Tibial artery (tissue), 4 donors: ENCODE results near the gene INAFM2.

Source experiments
- DNase-seq, 2 donors: peaks; one replicate each; pipeline ENCODE4 v3.0.0-alpha.2; 2019
- H3K27ac ChIP-seq, 2 donors: fragments of 200-600 bp; sonication (generic) in 1 of 2; 1 replicate in 1 of 2; 2 replicates in 1 of 2; pipeline ENCODE4 v1.5.1; 2018 to 2019; ENCODE audit warnings: mild to moderate bottlenecking in 1 of 2
- H3K27me3 ChIP-seq, 2 donors: fragments of 200-600 bp; sonication (generic) in 1 of 2; one replicate each; pipeline versions ENCODE4 v1.5.1 to v1.6.0; 2016 to 2019
- H3K36me3 ChIP-seq, 3 donors: fragments of 200-600 bp; sonication (generic) in 2 of 3; one replicate each; pipeline ENCODE4 v1.5.1; 2016 to 2019; ENCODE audit warnings: mild to moderate bottlenecking in 2 of 3
- H3K4me1 ChIP-seq, 4 donors: fragments of 200-600 bp; sonication (generic) in 2 of 4; 1 replicate in 3 of 4; 2 replicates in 1 of 4; pipeline ENCODE4 v1.5.1; 2016 to 2019
- H3K4me3 ChIP-seq, 2 donors: fragments of 200-600 bp; sonication (generic) in 1 of 2; 1 replicate in 1 of 2; 2 replicates in 1 of 2; pipeline ENCODE4 v1.5.1; 2018 to 2019; ENCODE audit warnings: mild to moderate bottlenecking in 2 of 2
- H3K9me3 ChIP-seq, 3 donors: fragments of 200-600 bp; sonication (generic) in 1 of 3; one replicate each; pipeline ENCODE4 v1.5.1; 2016 to 2019
- CTCF ChIP-seq, 2 experiments: fragments of 200-600 bp in 1 of 2; fragments of 450-650 bp in 1 of 2; IDR thresholded peaks; one replicate each; pipeline ENCODE4 v1.5.1; 2017 to 2019; ENCODE audit warnings: antibody characterized with exemption in 2 of 2, mild to moderate bottlenecking in 1 of 2, moderate library complexity in 1 of 2
- intact Hi-C: fragments of 100-400 bp; cut with DNase I; formaldehyde crosslinking; loops from one replicate; pipeline ENCODE4 v1.15.0; 2023; ENCODE audit warnings: low total_unique reads

INAFM2 gene

GRCh38 chr15:40343512-40343911, 20.0 kb downstream of the INAFM2 start:
- H3K27me3 ChIP-seq: no peaks in the 10 kb centered on the region
- H3K4me1 ChIP-seq: peaks cover 0 to 67% (median 63%) of the 10 kb centered on the region in 4 donors
- H3K27ac ChIP-seq: peak overlapping the region; percentile 90

GRCh38 chr15:40344217-40344616, 20.7 kb downstream of the INAFM2 start:
- Histone ChIP-seq H3K9me3 (no peaks in the 10 kb centered on the region), H3K4me1 (peaks cover 0 to 60% (median 56%) of the 10 kb centered on the region in 4 donors), H3K27ac (peak overlapping the region; percentile 90), H3K27me3 (no peaks in the 10 kb centered on the region), H3K4me3 (no peak overlapping the region), H3K36me3 (no peaks in the 10 kb centered on the region)
- no peak for TF ChIP-seq CTCF (IDR thresholded peaks at IDR 0.05)
- DNase-seq: no peak
- intact Hi-C loops: no loop called here

More at GRCh38 chr15:40343512-40343911, 20.0 kb downstream of the INAFM2 start:
- no peaks in the 10 kb centered on the region for H3K36me3 ChIP-seq
- H3K4me3 ChIP-seq: no peak overlapping the region
- no peaks in the 10 kb centered on the region for H3K9me3 ChIP-seq
- no peak for TF ChIP-seq CTCF (IDR thresholded peaks at IDR 0.05)
- peak; percentile 58 to 91 for DNase-seq
- intact Hi-C loops: no loop called here

GRCh38 chr15:40344631-40345120, 21.2 kb downstream of the INAFM2 start:
- Histone ChIP-seq H3K36me3 (no peaks in the 10 kb centered on the region), H3K9me3 (no peaks in the 10 kb centered on the region), H3K27me3 (no peaks in the 10 kb centered on the region), H3K27ac (peak overlapping the region; percentile 90), H3K4me1 (peaks cover 0 to 55% (median 52%) of the 10 kb centered on the region in 4 donors), H3K4me3 (no peak overlapping the region)
- intact Hi-C loops: no loop called here
- peak; percentile 55 to 83 for DNase-seq
- peak; percentile 65 to 80 for TF ChIP-seq CTCF (IDR thresholded peaks at IDR 0.05)

GRCh38 chr15:40345225-40345866, 21.9 kb downstream of the INAFM2 start:
- H3K4me1 ChIP-seq: peaks cover 0 to 49% (median 45%) of the 10 kb centered on the region in 4 donors
- intact Hi-C loops: no loop called here

GRCh38 chr15:40345867-40346578, 22.5 kb downstream of the INAFM2 start:
- H3K4me1 ChIP-seq: peaks cover 0 to 42% (median 39%) of the 10 kb centered on the region in 4 donors
- DNase-seq: no peak
- no peaks in the 10 kb centered on the region for H3K9me3 ChIP-seq
- H3K36me3 ChIP-seq: no peaks in the 10 kb centered on the region
- peak overlapping the region in 1 of 2 donors; percentile 90 for H3K27ac ChIP-seq
- no peak overlapping the region for H3K4me3 ChIP-seq
- TF ChIP-seq CTCF (IDR thresholded peaks at IDR 0.05): no peak
- intact Hi-C loops: no loop called here
- H3K27me3 ChIP-seq: no peaks in the 10 kb centered on the region

More at GRCh38 chr15:40345225-40345866, 21.9 kb downstream of the INAFM2 start:
- H3K9me3 ChIP-seq: no peaks in the 10 kb centered on the region
- H3K27me3 ChIP-seq: no peaks in the 10 kb centered on the region
- no peak for TF ChIP-seq CTCF (IDR thresholded peaks at IDR 0.05)
- H3K4me3 ChIP-seq: no peak overlapping the region
- H3K27ac ChIP-seq: peak overlapping the region; percentile 90
- DNase-seq: no peak
- no peaks in the 10 kb centered on the region for H3K36me3 ChIP-seq
